Measurements from ENCODE around the gene HAO2. TPM values are rescaled to one million over a fixed set of nuclear protein-coding genes. Genes with fewer than 3 reads are reported as not detected.

The HAO2 gene
- total and polyA plus RNA-seq, 9 donors = 0.12 to 0.50 (median 0.23) TPM; not detected in 6

DNA sequence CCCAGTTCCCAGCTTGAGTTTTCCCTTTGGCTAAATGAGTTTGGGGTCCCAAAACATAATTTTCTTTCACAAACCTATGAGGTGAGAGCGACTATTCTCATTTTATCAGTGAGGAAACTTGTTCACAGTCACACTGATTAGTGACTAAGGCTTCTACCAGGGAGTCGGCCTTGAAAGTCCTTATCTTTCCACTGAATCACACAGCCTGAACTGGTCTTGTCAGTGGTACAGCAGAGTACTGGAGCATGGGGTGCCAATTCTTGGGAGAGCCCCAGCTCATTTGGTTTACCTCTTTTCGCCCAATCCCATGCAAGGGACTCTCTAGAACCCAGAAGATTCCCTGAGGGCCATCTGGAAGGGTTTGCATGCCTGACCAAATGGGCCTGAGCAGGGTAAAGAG, 63.3 kb downstream of the HAO2 start:
- intact Hi-C loops (cut with DNase I) = no loop called here
- no peak for DNase-seq
- Histone ChIP-seq H3K9me3 (no peaks in the 10 kb centered on the region), H3K4me1 (ENCODE audit: insufficient read depth) (no peaks in the 10 kb centered on the region), H3K27me3 (no peaks in the 10 kb centered on the region), H3K4me3 (no peak overlapping the region), H3K27ac (no peak overlapping the region), H3K36me3 (no peaks in the 10 kb centered on the region)
- TF ChIP-seq EP300 (IDR thresholded peaks at IDR 0.05) (no peak), POLR2A (IDR thresholded peaks at IDR 0.05) (no peak)
- TF ChIP-seq, protein P1, sequence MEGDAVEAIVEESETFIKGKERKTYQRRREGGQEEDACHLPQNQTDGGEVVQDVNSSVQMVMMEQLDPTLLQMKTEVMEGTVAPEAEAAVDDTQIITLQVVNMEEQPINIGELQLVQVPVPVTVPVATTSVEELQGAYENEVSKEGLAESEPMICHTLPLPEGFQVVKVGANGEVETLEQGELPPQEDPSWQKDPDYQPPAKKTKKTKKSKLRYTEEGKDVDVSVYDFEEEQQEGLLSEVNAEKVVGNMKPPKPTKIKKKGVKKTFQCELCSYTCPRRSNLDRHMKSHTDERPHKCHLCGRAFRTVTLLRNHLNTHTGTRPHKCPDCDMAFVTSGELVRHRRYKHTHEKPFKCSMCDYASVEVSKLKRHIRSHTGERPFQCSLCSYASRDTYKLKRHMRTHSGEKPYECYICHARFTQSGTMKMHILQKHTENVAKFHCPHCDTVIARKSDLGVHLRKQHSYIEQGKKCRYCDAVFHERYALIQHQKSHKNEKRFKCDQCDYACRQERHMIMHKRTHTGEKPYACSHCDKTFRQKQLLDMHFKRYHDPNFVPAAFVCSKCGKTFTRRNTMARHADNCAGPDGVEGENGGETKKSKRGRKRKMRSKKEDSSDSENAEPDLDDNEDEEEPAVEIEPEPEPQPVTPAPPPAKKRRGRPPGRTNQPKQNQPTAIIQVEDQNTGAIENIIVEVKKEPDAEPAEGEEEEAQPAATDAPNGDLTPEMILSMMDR (IDR thresholded peaks at IDR 0.05) = no peak
- WGBS, 3 donors = 80 to 84% (median 83%) methylated on average over 3 of the region's 3 CpGs

DNA sequence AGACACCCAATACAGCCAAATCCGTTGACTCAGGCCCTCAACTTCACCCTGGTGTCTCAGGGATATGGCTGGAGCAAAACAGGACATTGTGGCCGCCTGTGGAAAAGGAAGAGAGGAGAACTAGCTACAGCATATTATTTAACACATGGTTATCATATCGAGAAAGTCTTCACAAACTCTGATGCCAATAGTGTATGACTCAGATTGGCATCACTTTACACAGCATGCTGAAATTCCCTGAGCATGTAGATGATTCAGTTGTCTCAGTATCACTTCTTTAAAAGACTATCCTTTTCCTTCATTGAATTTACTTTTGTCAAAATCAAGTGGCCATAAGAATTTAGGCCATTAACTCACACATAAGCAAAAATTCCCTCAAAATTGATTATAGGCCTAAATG, 66.5 kb downstream of the HAO2 start:
- WGBS, 3 donors = 92 to 95% (median 92%) methylated on average over 3 of the region's 3 CpGs

DNA sequence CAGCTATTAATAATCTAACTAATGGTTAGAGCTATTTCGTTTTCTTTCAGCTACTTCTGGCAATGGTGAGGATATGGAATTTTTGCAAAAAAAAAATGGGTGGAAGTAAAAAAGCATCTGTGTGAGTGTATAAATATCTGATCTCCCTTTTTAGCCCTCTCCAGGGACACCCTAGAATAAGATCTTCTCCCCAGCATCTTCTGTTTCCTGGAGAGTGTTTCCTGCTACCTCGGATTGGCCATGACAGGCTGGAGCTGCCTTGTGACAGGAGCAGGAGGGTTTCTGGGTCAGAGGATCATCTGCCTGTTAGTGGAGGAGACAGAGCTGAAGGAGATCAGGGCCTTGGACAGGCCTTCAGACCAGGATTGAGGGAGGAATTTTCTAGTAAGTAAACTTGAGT, 70.2 kb downstream of the HAO2 start:
- TF ChIP-seq, protein P1 (IDR thresholded peaks at IDR 0.05) = no peak
- TF ChIP-seq EP300 (IDR thresholded peaks at IDR 0.05) = no peak
- Histone ChIP-seq H3K4me1 (ENCODE audit: insufficient read depth) (no peaks in the 10 kb centered on the region), H3K4me3 (no peak overlapping the region), H3K36me3 (no peaks in the 10 kb centered on the region), H3K27ac (no peak overlapping the region), H3K9me3 (no peaks in the 10 kb centered on the region), H3K27me3 (no peaks in the 10 kb centered on the region)
- 62 to 73% (median 73%) methylated on average over 2 of the region's 2 CpGs for WGBS, 3 donors
- intact Hi-C loops (cut with DNase I) = no loop called here
- no peak for DNase-seq

More for the DNA sequence above, 66.5 kb downstream of the HAO2 start:
- Histone ChIP-seq H3K4me1 (ENCODE audit: insufficient read depth) (no peaks in the 10 kb centered on the region), H3K4me3 (no peak overlapping the region), H3K9me3 (no peaks in the 10 kb centered on the region), H3K27me3 (no peaks in the 10 kb centered on the region), H3K27ac (no peak overlapping the region), H3K36me3 (no peaks in the 10 kb centered on the region)
- DNase-seq = no peak
- intact Hi-C loops (cut with DNase I) = no loop called here
- TF ChIP-seq EP300 (IDR thresholded peaks at IDR 0.05) (no peak), POLR2A (IDR thresholded peaks at IDR 0.05) (no peak)
- TF ChIP-seq, protein P1 (IDR thresholded peaks at IDR 0.05) = no peak

DNA sequence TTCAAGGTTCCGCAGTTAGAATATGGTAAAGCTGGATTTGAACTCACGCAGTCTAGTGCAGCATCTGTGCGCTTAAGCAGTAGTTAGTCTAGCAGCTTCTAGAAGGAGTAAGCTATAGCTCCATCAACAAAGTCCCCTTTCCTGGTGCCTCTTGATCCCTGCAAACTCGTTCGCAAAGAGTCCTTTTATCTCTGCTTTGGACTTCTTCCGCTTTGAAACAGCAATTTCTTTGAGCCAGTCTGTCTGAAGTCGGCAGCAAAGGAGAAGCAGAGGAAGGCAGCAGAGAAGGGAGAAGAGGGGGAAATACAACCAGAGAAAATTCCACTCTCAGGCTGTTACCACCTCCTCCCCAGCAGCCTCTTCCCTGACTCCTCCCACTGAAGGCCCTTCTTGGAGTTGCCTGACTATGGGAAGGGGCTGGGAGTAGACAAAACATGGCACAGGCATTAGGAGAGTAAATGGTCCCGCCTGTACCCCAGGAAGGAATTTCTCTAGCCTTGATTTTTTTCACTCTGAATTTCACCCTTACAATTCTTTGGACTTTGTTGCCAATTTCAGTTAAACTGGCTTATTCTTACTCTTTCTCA, 72.2 kb downstream of the HAO2 start:
- intact Hi-C loops (cut with DNase I) = no loop called here
- Histone ChIP-seq H3K27ac (no peak overlapping the region), H3K9me3 (no peaks in the 10 kb centered on the region), H3K27me3 (no peaks in the 10 kb centered on the region), H3K4me1 (ENCODE audit: insufficient read depth) (no peaks in the 10 kb centered on the region), H3K36me3 (no peaks in the 10 kb centered on the region), H3K4me3 (no peak overlapping the region)
- 39 to 50% (median 47%) methylated on average over 8 of the region's 8 CpGs for WGBS, 3 donors
- TF ChIP-seq POLR2A (IDR thresholded peaks at IDR 0.05) (no peak), EP300 (IDR thresholded peaks at IDR 0.05) (no peak)
- TF ChIP-seq, protein P1 (IDR thresholded peaks at IDR 0.05) = no peak
- DNase-seq = no peak

All from ovary (tissue), 9 donors.